Stomach (tissue), 9 donors: ENCODE measurements around the gene SORCS2. TPM values are rescaled to one million over a fixed set of nuclear protein-coding genes. Genes with fewer than 3 reads are reported as not detected.

ENCODE experiments used
- DNase-seq, 2 donors: peaks; one replicate each; pipeline versions ENCODE4 v3.0.0 to v3.0.0-alpha.2; 2013 to 2019
- H3K27ac ChIP-seq, 5 donors: fragments of 200-600 bp in 4 of 5; sonication (generic) in 4 of 5; one replicate each; pipeline ENCODE4 v1.5.1; 2013 to 2019; ENCODE audit warnings: mild to moderate bottlenecking in 1 of 5, moderate library complexity in 1 of 5
- H3K27me3 ChIP-seq, 3 donors: fragments of 200-600 bp; sonication (generic); one replicate each; pipeline ENCODE4 v1.5.1; 2017 to 2019; ENCODE audit warnings: mixed run types in 1 of 3
- H3K36me3 ChIP-seq, 4 donors: fragments of 200-600 bp; sonication (generic); 1 replicate in 3 of 4; 2 replicates in 1 of 4; pipeline ENCODE4 v1.5.1; 2016 to 2019
- H3K4me1 ChIP-seq, 4 donors: fragments of 200-600 bp; sonication (generic); one replicate each; pipeline ENCODE4 v1.5.1; 2016 to 2019
- H3K4me3 ChIP-seq, 4 donors: fragments of 200-600 bp; sonication (generic) in 3 of 4; one replicate each; pipeline ENCODE4 v1.5.1; 2016 to 2019; ENCODE audit warnings: mild to moderate bottlenecking in 1 of 4
- H3K9me3 ChIP-seq, 4 donors: fragments of 200-600 bp; sonication (generic); one replicate each; pipeline ENCODE4 v1.5.1; 2016 to 2019
- EP300 ChIP-seq: sonication (generic); formaldehyde crosslinking; IDR thresholded peaks from one replicate; pipeline ENCODE4 v1.6.1; 2017; ENCODE audit warnings: antibody characterized with exemption
- POLR2A ChIP-seq, 4 donors: fragments of 450-650 bp; IDR thresholded peaks; one replicate each; pipeline ENCODE4 v1.6.1; 2016; ENCODE audit warnings: antibody characterized with exemption in 4 of 4, control low read depth in 2 of 4, mild to moderate bottlenecking in 1 of 4, moderate library complexity in 1 of 4
- POLR2AphosphoS5 ChIP-seq, 3 donors: sonication (generic); formaldehyde crosslinking; IDR thresholded peaks; one replicate each; pipeline ENCODE4 v1.6.1; 2016; ENCODE audit warnings: antibody characterized with exemption in 3 of 3
- WGBS, 5 donors: extraction: QIAGEN DNeasy Blood & Tissue Kit in 3 of 5; methylation state at CpG; one replicate each; pipeline versions ENCODE4 v1.1.5 to v1.1.7; 2013 to 2018; 5-methylcytosine and 5-hydroxymethylcytosine counted together
- intact Hi-C: fragments of 100-400 bp; cut with DNase I; formaldehyde crosslinking; loops from one replicate; pipeline ENCODE4 v1.15.1; 2023; ENCODE audit warnings: low total_unique reads
- polyA plus RNA-seq, 3 donors: library from polyadenylated mRNA; stranded (reverse); fragments of 200-250 nt; gene quantifications; one replicate each; pipeline ENCODE4 v1.2.3, GENCODE V29; 2013
- total RNA-seq, 5 donors: library from RNA; depleted of rRNA; stranded (reverse); fragments of >200 nt; gene quantifications; one replicate each; pipeline versions ENCODE4 v1.1.0 to v1.2.3, GENCODE V29; 2014 to 2016
- TF ChIP-seq, protein P1 (sequence below), 7 experiments: fragments of 450-650 bp in 4 of 7; fragments of 200-600 bp in 3 of 7; sonication (generic) in 3 of 7; IDR thresholded peaks; one replicate each; pipeline ENCODE4 v1.5.1; 2016 to 2019; ENCODE audit warnings: antibody characterized with exemption in 7 of 7, control low read depth in 2 of 7, mild to moderate bottlenecking in 1 of 7
- donor health status: healthy with polysubstance abuse.
- donor health status: Bipolar disorder and iron deficiency.
- donor health status: healthy.

The SORCS2 gene
- total and polyA plus RNA-seq, 8 donors = under 0.01 to 13.0 (median 0.50) TPM; not detected in 1

DNA sequence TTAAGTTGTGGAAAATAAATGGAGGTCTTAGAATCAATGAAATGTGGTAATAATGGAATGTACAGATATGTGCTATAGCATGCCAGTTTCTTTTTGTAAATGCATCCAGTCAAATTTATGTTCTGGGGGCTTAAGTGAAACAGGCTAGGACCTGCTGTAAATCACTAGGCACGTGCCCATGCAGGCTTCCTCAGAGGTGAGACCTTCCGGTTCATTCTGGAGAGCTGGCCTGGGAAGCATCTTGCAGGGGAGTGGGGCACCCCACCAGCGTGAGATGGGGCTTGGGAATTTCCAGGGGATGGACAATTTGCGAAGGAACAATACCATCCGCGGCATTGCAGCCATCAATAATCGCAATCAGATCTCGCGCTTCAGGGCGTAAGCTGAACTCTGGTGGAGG is 80.1 kb downstream of the SORCS2 start:
- no peaks in the 10 kb centered on the region for H3K4me1 ChIP-seq
- 81 to 87% (median 84%) methylated on average over 10 of the region's 10 CpGs for WGBS, 5 donors
- TF ChIP-seq POLR2A (IDR thresholded peaks at IDR 0.05) (no peak), POLR2AphosphoS5 (IDR thresholded peaks at IDR 0.05) (no peak), EP300 (no peak)
- TF ChIP-seq, protein P1, sequence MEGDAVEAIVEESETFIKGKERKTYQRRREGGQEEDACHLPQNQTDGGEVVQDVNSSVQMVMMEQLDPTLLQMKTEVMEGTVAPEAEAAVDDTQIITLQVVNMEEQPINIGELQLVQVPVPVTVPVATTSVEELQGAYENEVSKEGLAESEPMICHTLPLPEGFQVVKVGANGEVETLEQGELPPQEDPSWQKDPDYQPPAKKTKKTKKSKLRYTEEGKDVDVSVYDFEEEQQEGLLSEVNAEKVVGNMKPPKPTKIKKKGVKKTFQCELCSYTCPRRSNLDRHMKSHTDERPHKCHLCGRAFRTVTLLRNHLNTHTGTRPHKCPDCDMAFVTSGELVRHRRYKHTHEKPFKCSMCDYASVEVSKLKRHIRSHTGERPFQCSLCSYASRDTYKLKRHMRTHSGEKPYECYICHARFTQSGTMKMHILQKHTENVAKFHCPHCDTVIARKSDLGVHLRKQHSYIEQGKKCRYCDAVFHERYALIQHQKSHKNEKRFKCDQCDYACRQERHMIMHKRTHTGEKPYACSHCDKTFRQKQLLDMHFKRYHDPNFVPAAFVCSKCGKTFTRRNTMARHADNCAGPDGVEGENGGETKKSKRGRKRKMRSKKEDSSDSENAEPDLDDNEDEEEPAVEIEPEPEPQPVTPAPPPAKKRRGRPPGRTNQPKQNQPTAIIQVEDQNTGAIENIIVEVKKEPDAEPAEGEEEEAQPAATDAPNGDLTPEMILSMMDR (IDR thresholded peaks at IDR 0.05) = no peak
- no peak overlapping the region for H3K27ac ChIP-seq
- intact Hi-C loops = no loop called here
- H3K27me3 ChIP-seq = peaks cover 0 to 29% (median under 1%) of the 10 kb centered on the region in 3 donors
- no peaks in the 10 kb centered on the region for H3K9me3 ChIP-seq
- no peak overlapping the region for H3K4me3 ChIP-seq
- H3K36me3 ChIP-seq = no peaks in the 10 kb centered on the region
- DNase-seq = no peak

DNA sequence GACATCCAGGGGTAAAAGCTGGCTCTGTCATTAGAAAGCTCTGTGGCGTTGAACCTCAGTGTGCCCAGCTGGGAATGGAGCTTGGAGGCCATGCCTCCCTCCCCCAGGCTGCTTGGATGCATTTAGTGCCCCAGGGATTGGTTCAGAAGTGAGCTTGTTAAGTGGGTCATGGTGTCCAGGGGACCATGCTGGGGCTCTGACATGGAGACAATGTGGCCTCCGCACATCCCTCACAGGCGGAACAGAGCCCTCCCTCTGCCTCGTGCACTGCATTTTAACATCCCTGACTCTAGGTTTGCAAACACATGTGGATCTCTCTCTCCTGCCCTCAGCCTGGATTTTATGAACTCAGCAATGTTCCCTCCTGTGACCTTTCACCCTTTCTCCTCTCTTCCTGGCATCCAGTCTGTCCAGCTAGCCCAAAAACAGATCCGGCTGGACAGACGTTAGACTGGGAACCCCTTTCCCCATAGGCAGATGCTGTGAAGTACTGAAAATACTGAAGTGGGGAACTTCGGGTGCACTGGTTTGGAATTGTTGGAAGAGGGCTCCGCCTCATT is 81.5 kb downstream of the SORCS2 start:
- DNase-seq = no peak
- TF ChIP-seq POLR2AphosphoS5 (IDR thresholded peaks at IDR 0.05) = no peak
- H3K4me1 ChIP-seq = no peaks in the 10 kb centered on the region

DNA sequence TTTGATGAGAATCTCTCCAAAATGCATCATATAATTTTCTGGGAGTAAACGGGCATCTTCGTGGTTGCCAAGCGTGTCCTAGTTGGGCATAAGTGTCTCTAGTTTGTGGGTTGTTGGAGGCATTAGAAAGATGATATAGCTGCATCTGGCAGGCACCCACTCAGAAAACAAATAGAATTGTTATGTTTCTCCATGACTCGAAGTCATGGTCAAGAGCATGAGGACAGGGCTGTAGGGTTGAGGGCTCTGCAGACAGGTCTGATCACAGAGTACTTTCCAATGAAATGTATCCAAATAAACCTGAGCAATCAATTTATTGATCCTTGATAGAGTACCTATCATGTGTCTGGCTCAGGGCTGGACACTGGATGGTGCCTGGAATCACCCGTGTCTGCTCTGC is 82.7 kb downstream of the SORCS2 start:
- intact Hi-C loops = no loop called here
- Histone ChIP-seq H3K36me3 (no peaks in the 10 kb centered on the region), H3K27ac (no peak overlapping the region), H3K27me3 (peaks cover 0 to 28% (median 4%) of the 10 kb centered on the region in 3 donors), H3K4me1 (no peaks in the 10 kb centered on the region), H3K4me3 (no peak overlapping the region), H3K9me3 (no peaks in the 10 kb centered on the region)
- TF ChIP-seq POLR2AphosphoS5 (IDR thresholded peaks at IDR 0.05) (no peak), EP300 (no peak), POLR2A (IDR thresholded peaks at IDR 0.05) (no peak)
- TF ChIP-seq, protein P1 (IDR thresholded peaks at IDR 0.05) = no peak
- DNase-seq = no peak
- 84 to 91% (median 88%) methylated on average over 5 of the region's 5 CpGs for WGBS, 5 donors

More for the DNA sequence above, 81.5 kb downstream of the SORCS2 start:
- no peaks in the 10 kb centered on the region for H3K9me3 ChIP-seq
- no peak overlapping the region for H3K4me3 ChIP-seq
- intact Hi-C loops = no loop called here
- peaks cover 0 to 30% (median 4%) of the 10 kb centered on the region in 3 donors for H3K27me3 ChIP-seq
- WGBS, 5 donors = 74 to 86% (median 79%) methylated on average over 8 of the region's 8 CpGs
- H3K27ac ChIP-seq = no peak overlapping the region
- H3K36me3 ChIP-seq = no peaks in the 10 kb centered on the region

DNA sequence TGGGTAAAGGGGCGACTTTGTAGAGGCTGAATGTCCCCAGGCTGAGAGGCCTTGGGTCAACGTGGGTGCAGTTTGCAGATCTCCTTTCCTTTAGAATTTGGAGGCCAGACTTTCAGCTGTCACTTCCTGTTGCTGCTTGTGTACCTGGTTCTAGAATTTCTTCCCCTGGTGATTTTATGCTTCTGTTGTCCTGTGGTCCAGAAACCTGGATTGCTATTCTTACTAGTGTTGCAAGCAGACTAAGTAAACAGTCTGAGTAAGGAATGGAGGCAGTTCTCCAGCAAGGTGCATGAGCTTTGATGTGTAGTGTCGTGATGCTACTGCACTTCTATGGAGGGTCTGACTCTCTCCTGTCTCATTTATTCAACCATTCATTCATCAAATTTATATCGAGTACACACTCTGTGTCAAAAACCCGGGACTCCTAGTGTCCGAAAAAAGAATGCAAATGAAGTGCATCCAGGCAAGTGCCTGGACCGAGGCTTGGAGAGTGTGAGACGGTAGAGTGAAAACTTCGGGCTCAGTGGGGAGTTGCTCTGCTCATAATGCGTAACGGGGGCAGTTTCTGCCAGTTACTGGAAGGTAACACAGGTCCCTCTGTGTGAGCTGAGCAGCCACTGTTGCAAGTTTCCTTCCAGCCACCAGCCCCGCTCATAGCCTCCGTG is 83.3 kb downstream of the SORCS2 start:
- Histone ChIP-seq H3K27me3 (peaks cover 0 to 28% (median 4%) of the 10 kb centered on the region in 3 donors), H3K9me3 (no peaks in the 10 kb centered on the region), H3K4me3 (no peak overlapping the region), H3K27ac (no peak overlapping the region), H3K36me3 (no peaks in the 10 kb centered on the region), H3K4me1 (no peaks in the 10 kb centered on the region)
- DNase-seq = no peak
- 76 to 81% (median 79%) methylated on average over 13 of the region's 13 CpGs for WGBS, 5 donors
- TF ChIP-seq POLR2A (IDR thresholded peaks at IDR 0.05) (no peak), POLR2AphosphoS5 (IDR thresholded peaks at IDR 0.05) (no peak), EP300 (no peak)
- TF ChIP-seq, protein P1 (IDR thresholded peaks at IDR 0.05) = no peak
- intact Hi-C loops = no loop called here

DNA sequence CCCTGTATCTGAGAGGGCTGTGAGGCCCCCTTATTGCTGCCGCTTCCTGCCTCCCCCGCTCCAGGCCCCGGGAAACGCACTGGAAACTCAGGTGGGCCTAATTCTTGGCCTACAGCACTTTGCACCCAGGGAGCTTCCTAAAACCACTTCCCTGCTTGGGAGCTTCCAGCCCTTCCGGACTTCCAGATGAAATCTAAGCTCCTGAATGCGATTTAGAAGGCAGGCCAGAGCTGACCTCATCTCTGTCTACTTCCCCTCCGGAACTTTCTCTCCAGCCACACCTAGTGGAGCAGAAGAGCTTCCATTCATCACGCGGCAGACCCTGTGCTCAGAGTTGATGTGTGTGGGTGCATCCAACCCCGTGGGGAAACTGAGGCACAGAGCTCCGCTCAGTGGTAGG is 84.2 kb downstream of the SORCS2 start:
- H3K9me3 ChIP-seq = no peaks in the 10 kb centered on the region
- TF ChIP-seq, protein P1 (IDR thresholded peaks at IDR 0.05) = no peak
- TF ChIP-seq POLR2A (IDR thresholded peaks at IDR 0.05) = no peak
- TF ChIP-seq EP300 = no peak
- no peak for TF ChIP-seq POLR2AphosphoS5 (IDR thresholded peaks at IDR 0.05)
- H3K4me3 ChIP-seq = no peak overlapping the region
- no peak overlapping the region for H3K27ac ChIP-seq
- WGBS, 5 donors = 74 to 78% (median 75%) methylated on average over 8 to 11 of the region's 11 CpGs
- H3K36me3 ChIP-seq = no peaks in the 10 kb centered on the region
- H3K27me3 ChIP-seq = peaks cover 0 to 28% (median 4%) of the 10 kb centered on the region in 3 donors
- intact Hi-C loops = no loop called here
- H3K4me1 ChIP-seq = no peaks in the 10 kb centered on the region
- peak in 1 of 2 donors; percentile 70 for DNase-seq
